DND-41 (cell line): ENCODE data around the gene ACCS.

ENCODE experiments used
- ATAC-seq: fragments of 200-7000 bp; cut with Tn5 transposase; 3 replicates; pipeline ENCODE4 v1.9.1; 2021; ENCODE audit warnings: low read depth; ENCODE audit not compliant: insufficient read depth
- DNase-seq: peaks from one replicate; pipeline ENCODE4 v3.0.0-alpha.2; 2020
- H2AFZ ChIP-seq: 2 replicates; pipeline ENCODE4 v1.6.0; 2012; ENCODE audit warnings: low read depth, low read length
- H3K27ac ChIP-seq: 2 replicates; pipeline ENCODE4 v1.5.1; 2012; ENCODE audit warnings: low read length, inconsistent platforms
- H3K27me3 ChIP-seq: fragments of 200-600 bp; sonication (generic); 2 replicates; pipeline ENCODE4 v1.6.0; 2012; ENCODE audit warnings: low read length, mild to moderate bottlenecking, inconsistent platforms; ENCODE audit not compliant: insufficient read depth, poor library complexity
- H3K36me3 ChIP-seq: 2 replicates; pipeline ENCODE4 v1.5.1; 2012; ENCODE audit warnings: low read length, inconsistent platforms; ENCODE audit not compliant: insufficient read depth
- H3K4me1 ChIP-seq: 2 replicates; pipeline ENCODE4 v1.5.1; 2012; ENCODE audit warnings: mild to moderate bottlenecking, low read length; ENCODE audit not compliant: insufficient read depth
- H3K4me2 ChIP-seq: 2 replicates; pipeline ENCODE4 v1.6.0; 2012; ENCODE audit warnings: mild to moderate bottlenecking, moderate library complexity, low read length, inconsistent platforms; ENCODE audit not compliant: insufficient read depth
- H3K4me3 ChIP-seq, 2 experiments: fragments of 200-600 bp in 1 of 2; shearing (Covaris generic) in 1 of 2; 2 replicates each; pipeline ENCODE4 v1.5.1; 2012 to 2016; ENCODE audit warnings: inconsistent platforms in 2 of 2, low read length in 2 of 2, mild to moderate bottlenecking in 2 of 2, low read depth in 1 of 2, moderate library complexity in 1 of 2
- H3K79me2 ChIP-seq: 2 replicates; pipeline ENCODE4 v1.6.0; 2012; ENCODE audit warnings: low read length, inconsistent platforms; ENCODE audit not compliant: insufficient read depth
- H3K9ac ChIP-seq: 2 replicates; pipeline ENCODE4 v1.6.0; 2012; ENCODE audit warnings: low read depth, mild to moderate bottlenecking, inconsistent platforms, low read length, moderate library complexity
- H3K9me3 ChIP-seq: 2 replicates; pipeline ENCODE4 v1.5.1; 2012; ENCODE audit warnings: low read length, moderate library complexity, mild to moderate bottlenecking, inconsistent platforms; ENCODE audit not compliant: insufficient read depth, severe bottlenecking
- H4K20me1 ChIP-seq: 2 replicates; pipeline ENCODE4 v1.6.0; 2012; ENCODE audit warnings: low read length; ENCODE audit not compliant: insufficient read depth
- EZH2 ChIP-seq: IDR thresholded peaks from 3 replicates; pipeline ENCODE4 v1.6.1; 2012; ENCODE audit warnings: borderline replicate concordance, low read depth, mild to moderate bottlenecking, moderate library complexity, low read length, inconsistent platforms; ENCODE audit not compliant: severe bottlenecking
- TF ChIP-seq, protein P1 (sequence below): IDR thresholded peaks from 2 replicates; pipeline ENCODE4 v1.5.1; 2012; ENCODE audit warnings: borderline replicate concordance, low read length, moderate library complexity, mild to moderate bottlenecking; ENCODE audit not compliant: poor library complexity, severe bottlenecking; ENCODE audit errors: extremely low read depth

ACCS gene

DNA sequence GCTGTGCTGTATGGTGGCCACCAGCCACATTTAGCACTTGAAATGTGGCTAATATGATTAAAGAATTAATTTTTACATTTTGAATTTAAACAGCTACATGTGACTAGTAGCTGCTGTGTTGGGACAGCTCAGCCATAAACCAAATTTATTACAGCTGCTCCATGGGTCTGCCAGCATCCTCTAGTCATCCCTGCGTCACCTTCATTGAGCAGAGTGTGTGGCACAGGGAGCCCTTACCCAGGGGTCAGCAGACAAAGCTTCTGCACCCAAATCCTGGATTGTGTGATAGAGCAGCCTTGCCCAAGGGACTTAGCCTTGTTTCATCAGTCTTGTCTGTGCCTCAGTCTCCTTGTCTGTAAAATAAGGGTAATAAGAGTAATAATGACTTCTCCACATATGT lies 37.7 kb upstream of the ACCS start:
- H3K79me2 ChIP-seq: no peaks in the 10 kb centered on the region
- H3K4me2 ChIP-seq: no peak overlapping the region
- TF ChIP-seq, protein P1, sequence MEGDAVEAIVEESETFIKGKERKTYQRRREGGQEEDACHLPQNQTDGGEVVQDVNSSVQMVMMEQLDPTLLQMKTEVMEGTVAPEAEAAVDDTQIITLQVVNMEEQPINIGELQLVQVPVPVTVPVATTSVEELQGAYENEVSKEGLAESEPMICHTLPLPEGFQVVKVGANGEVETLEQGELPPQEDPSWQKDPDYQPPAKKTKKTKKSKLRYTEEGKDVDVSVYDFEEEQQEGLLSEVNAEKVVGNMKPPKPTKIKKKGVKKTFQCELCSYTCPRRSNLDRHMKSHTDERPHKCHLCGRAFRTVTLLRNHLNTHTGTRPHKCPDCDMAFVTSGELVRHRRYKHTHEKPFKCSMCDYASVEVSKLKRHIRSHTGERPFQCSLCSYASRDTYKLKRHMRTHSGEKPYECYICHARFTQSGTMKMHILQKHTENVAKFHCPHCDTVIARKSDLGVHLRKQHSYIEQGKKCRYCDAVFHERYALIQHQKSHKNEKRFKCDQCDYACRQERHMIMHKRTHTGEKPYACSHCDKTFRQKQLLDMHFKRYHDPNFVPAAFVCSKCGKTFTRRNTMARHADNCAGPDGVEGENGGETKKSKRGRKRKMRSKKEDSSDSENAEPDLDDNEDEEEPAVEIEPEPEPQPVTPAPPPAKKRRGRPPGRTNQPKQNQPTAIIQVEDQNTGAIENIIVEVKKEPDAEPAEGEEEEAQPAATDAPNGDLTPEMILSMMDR: no peak
- no peak for TF ChIP-seq EZH2
- H2AFZ ChIP-seq: no peak overlapping the region
- H3K4me3 ChIP-seq: no peak overlapping the region
- DNase-seq (no peak), ATAC-seq (no peak)
- no peaks in the 10 kb centered on the region for H3K27me3 ChIP-seq
- H4K20me1 ChIP-seq: no peaks in the 10 kb centered on the region
- no peaks in the 10 kb centered on the region for H3K9me3 ChIP-seq
- H3K9ac ChIP-seq: no peak overlapping the region
- no peak overlapping the region for H3K27ac ChIP-seq
- no peaks in the 10 kb centered on the region for H3K36me3 ChIP-seq
- H3K4me1 ChIP-seq: no peaks in the 10 kb centered on the region

- H3K79me2 ChIP-seq: no peaks in the 10 kb centered on the region
- no peaks in the 10 kb centered on the region for H3K36me3 ChIP-seq
- no peak overlapping the region for H2AFZ ChIP-seq
- TF ChIP-seq, protein P1: no peak
- no peak for TF ChIP-seq EZH2
- no peaks in the 10 kb centered on the region for H3K27me3 ChIP-seq
- H3K4me3 ChIP-seq: no peak overlapping the region
- ATAC-seq: no peak
- no peaks in the 10 kb centered on the region for H4K20me1 ChIP-seq
- no peak overlapping the region for H3K4me2 ChIP-seq
- no peak for DNase-seq
- no peaks in the 10 kb centered on the region for H3K9me3 ChIP-seq
- no peak overlapping the region for H3K9ac ChIP-seq
- H3K27ac ChIP-seq: no peak overlapping the region
- no peaks in the 10 kb centered on the region for H3K4me1 ChIP-seq
These were observed 37.1 kb upstream of the ACCS start for GRCh38 chr11:44028816-44029506.

DNA sequence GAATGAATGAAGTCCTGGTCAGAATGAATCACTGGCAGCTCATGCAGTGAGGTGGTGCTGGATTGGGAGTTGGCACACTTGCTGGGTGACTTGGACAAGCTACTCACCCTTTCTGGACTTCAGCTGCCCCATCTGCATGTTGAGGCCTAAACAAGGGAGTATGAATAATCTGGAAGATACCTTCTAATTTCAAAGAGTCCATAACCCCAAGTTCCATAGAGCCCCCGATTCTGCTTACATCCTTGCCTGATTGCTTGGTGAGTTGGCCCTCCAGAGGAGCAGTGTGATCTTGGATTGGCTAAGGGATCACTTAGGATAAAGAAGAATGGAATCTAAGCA lies 36.6 kb upstream of the ACCS start:
- TF ChIP-seq, protein P1: no peak
- no peak for TF ChIP-seq EZH2

More for the DNA sequence above, 36.6 kb upstream of the ACCS start:
- no peak overlapping the region for H3K9ac ChIP-seq
- H3K27me3 ChIP-seq: no peaks in the 10 kb centered on the region
- no peaks in the 10 kb centered on the region for H3K9me3 ChIP-seq
- no peaks in the 10 kb centered on the region for H3K36me3 ChIP-seq
- H3K4me1 ChIP-seq: no peaks in the 10 kb centered on the region
- H3K4me3 ChIP-seq: no peak overlapping the region
- no peak overlapping the region for H2AFZ ChIP-seq
- no peak for DNase-seq
- no peak overlapping the region for H3K27ac ChIP-seq
- no peaks in the 10 kb centered on the region for H4K20me1 ChIP-seq
- H3K4me2 ChIP-seq: no peak overlapping the region
- no peaks in the 10 kb centered on the region for H3K79me2 ChIP-seq
- ATAC-seq: no peak
